ENCODE measurements around the gene RAB9A.
"Not testable (repeated sequence)": the region's sequence is repeated elsewhere in the genome, so short reads cannot be mapped to it uniquely, and the experiment has no call there.

RAB9A gene

DNA sequence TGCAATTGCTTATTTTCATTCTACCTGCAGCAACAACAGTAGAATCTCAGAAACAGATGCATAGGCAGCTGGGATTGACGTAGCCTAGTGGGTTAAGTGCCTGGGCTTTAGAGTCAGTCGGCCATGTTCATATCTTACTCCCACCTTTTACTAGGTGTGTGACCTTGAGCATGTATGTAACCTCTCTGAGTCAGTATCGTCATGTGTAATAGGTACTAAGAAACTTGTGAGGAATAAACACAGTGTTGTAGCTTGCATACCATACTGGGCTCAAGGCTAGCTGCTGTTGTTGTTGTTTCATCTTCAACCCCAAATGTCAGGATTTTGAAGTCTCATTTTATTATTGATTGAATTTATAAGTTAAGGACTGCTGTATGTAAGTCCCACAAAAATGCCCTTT lies 14.2 kb downstream of the RAB9A start:
- DNase-seq: no peak

DNA sequence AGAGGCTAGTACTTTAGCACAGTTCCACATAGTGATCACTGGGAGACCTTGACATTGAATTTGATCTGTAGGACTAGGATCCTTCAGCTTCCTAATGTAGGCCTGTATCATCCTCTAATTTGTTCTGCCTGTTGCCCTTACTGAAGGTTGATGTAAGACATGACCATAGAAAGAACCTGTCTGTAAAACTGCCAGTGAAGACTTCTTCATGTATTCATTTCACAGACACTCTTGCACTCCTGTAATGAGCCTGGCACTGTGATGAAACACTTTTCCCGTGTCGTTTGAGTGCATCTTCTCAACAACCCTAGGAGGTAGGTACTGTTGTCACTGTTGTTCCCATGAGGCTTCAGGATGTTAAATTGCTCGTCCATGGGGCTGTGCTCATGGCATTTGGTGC lies 14.7 kb downstream of the RAB9A start:
- no peak for DNase-seq

DNA sequence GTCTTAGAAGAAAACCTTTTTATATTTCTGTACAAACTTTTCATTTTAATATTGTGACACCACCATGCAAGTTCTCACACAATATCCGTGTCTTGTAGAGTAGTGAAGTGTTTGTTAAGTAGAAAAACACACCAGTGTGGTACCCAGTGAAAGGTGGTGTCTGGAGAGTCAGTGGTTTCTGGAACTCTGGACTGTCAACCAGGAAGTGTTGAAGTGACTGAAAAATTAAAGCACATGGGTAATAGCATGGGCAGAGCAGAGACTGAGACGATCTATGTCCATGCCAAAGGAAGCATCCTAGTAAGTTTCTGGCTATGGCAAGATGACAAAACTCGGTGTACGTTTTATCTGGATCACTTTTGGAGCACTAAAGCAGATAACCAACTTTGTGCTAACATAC lies 22.2 kb downstream of the RAB9A start:
- DNase-seq: no peak

DNA sequence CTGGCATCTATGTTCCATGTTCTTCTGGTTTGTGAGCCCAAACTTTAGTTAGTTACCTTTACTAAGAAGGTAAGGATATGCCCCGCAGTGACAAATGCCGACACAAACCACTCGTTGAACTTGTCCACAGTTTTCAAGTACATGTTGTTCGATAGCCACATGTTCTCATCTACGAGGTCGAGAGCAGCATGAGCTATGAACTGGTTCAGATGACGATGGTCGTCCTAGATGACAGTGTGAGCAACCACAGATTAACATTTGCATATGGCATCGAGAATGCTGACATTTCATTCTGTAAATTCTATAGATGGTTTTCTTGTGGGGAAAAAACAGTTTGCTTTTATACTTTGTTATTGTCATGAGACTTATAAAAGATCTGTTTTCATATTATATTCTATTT lies 27.5 kb downstream of the RAB9A start:
- DNase-seq: no peak

DNA sequence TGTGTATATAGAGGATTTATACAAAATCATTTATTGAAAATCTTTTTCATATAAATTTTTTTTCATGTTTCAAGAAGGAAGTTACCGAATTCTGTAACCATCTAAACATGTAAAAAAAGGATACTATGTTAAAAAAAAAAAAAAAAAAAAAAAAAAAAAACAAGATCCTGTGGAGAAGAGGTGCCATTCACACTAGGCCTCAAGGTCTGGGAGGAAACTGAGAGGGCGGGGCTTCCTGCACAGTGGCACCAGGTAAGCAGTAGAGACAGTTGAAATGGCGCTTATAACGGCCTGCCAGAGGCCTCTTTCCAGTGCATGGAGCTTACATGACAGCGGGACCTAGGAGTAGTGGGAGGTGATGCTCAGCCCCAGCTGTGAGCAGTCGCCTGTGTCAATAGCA lies 28.0 kb downstream of the RAB9A start:
- no peak for DNase-seq

DNA sequence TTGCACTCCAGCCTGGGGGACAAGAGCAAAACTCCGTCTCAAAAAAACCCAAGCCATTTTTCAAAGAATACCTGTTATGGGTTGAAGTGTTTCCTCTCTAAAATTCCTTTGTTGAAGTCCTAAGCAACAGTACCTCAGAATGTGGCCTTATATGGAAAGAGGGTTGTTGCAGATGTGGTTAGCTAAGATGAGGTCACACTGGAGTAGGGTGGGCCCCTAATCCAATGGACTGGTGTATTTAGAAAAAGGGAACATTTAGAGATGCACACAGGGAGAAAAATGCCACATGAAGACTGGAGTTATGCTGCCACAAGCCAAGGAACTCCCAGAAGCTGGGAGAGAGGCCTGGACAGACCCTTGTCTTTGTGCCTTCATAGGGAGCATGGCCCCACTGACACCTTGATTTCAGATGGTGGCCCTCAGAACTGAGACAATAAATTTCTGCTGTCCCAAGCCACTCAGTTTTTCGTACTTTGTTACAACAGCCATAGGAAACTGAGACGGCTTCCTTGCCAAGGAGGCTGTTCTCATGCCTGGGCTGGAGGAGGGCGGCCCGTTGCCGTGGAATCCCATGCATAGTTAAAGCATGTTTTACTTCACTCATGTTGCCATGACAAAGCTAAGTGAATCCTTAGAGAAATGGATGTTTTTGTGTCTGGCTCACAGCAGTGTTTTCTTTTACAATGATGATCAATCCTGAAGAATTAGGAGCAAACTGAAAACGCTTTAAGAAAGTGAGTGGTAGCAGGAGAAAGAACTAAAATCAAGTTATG lies 29.0 kb downstream of the RAB9A start:
- peak; percentile 15 for DNase-seq

DNA sequence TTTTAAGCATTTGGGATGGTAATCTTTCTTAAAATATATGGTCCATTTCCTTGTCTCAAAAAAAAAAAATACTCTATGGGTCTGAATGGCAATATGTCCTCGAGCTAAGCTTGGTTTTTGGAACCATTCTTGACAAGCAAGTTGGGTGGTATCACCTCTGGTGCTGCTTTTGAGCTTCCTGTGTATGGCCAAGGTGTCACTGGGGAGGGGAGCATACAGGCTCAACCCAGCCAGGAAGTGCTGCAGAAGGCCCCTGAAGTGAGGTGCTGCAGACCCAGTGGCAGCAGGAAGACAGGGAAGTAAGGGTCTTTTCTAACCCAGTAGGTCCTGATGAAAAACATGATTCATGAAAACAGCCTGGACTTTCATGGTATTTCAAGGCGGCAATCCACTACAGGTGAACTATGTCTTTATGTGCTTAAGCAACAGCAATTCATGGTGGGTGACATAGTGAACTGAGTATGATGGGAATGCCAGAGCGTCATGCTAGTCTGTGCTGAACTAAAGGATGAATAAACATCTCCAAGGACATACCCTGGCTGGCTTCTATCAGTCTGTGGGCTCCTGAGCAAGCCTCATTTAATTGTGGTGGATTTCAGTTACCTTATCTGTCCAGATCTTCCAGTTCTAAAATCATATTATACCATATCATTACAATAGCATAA lies 30.4 kb downstream of the RAB9A start:
- no peak for DNase-seq

DNA sequence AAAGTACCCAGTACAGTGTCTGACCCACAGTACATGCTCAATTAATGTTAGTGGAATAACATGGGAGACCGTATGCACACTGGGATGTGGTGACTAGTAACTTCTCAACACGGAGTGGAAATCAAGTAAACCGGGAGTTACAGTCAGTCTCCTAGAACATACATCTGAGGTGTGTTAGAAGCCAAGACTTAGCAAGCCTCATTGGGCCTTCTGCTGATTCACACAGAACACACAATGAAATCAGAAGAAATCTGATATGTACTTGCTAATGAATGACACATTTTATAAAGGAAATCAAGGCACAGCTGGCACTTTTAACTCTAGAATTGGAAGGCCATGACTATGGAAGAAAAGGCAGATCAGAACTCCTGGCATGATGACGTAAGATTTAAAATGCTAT lies 32.4 kb downstream of the RAB9A start:
- no peak for DNase-seq

DNA sequence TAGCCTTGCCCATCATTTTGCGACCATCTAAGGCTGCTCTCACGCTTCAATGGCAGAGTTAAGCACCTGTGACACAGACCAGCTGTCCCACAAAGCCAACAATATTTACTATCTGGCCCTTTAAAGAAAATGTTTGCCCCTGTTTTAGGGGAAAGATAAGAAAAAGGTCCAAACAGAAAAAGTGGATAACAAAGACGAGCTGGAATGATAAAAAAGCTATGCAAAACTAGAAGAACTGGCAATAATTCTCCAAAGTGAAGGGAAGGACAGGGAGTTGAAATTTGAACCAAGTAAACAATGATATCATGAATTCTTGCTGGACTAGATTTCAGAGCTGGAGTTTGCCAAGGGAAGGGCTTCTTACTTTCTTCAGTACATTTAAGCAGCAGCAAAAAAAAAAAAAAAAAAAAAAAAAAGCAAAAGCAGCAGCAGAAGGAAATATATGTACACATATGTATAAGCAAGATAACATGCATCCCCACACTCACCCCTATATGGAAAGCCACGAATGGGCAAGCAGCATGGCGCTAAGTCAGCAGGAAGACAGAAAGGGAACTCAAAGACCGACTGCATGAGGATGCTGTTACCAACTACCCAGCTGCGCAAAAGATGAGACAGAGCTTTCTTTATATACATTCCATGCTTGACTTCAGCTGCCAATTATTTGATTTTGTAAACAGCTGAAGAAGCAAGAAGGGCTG lies 33.0 kb downstream of the RAB9A start:
- DNase-seq: peak; percentile 54

DNA sequence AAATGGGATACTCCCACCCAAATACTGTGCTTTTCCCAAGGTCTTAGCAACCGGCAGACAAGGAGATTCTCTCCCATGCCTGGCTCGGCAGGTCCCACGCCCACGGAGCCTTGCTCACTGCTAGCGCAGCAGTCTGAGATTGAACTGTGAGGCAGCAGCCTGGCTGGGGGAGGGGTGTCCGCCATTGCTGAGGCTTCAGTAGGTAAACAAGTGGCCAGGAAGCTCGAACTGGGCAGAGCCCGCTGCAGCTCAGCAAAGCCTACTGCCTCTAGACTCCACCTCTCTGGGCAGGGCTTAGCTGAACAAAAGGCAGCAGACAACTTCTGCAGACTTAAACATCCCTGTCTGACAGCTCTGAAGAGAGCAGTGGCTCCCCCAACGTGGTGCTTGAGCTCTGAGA lies 36.0 kb downstream of the RAB9A start:
- not testable (repeated sequence) for DNase-seq

DNA sequence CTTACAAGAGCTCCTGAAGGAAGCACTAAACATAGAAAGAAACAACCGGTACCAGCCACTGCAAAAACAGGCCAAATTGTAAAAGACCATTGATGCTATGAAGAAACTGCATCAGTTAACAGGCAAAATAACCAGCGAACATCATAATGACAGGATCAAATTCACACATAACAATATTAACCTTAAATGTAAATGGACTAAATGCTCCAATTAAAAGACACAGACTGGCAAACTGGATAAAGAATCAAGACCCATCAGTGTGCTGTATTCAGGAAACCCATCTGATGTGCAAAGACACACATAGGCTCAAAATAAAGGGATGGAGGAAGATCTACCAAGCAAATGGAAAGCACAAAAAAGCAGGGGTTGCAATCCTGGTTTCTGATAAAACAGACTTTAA lies 37.7 kb downstream of the RAB9A start:
- DNase-seq: not testable (repeated sequence)

DNA sequence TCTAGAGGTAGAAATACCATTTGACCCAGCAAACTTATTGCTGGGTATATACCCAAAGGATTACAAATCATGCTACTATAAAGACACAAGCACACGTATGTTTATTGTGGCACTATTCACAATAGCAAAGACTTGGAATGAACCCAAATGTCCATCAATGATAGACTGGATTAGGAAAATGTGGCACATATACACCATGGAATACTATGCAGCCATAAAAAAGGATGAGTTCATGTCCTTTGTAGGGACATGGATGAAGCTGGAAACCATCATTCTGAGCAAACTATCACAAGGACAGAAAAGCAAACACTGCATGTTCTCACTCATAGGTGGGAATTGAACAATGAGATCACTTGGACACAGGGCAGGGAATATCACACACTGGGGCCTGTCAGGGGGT lies 41.6 kb downstream of the RAB9A start:
- DNase-seq: not testable (repeated sequence)

DNA sequence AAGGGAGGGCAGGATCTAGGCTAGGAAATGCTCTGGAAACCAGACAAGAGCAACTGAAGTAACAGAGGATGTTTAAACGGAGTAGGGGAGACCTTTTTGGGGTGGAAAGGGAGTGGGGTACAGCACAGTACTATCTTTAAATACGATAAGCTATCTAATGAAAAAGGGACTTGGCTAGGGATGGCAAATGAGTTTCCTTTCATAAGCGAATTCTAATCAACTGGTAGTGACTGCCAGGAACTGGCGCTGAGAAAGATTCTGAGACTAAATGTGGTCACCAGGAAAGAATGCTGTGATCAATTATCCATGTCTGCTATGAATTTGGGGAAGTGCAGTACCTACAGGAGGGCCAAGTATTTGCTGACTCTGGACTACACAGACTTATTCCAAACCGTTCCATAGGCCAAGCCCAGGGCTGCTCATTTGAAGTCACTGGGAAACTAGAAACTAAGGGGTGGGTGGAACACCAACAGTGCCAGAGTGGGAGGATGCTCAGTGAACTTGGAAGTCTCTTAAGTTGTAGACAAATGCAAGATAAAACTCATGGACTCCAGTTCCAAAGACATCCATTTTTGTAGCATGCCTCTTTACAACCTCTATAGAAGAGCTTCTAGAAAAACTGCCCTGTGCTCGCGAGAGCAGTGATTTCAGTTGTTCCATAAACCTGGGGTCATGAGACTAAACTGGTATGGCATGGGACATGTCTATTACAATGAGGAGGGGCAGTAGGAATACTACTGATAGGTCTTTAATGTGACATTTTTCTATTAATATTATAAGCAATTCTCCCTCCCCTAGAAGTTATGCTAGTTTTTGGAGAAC lies 43.5 kb downstream of the RAB9A start:
- DNase-seq: no peak

DNA sequence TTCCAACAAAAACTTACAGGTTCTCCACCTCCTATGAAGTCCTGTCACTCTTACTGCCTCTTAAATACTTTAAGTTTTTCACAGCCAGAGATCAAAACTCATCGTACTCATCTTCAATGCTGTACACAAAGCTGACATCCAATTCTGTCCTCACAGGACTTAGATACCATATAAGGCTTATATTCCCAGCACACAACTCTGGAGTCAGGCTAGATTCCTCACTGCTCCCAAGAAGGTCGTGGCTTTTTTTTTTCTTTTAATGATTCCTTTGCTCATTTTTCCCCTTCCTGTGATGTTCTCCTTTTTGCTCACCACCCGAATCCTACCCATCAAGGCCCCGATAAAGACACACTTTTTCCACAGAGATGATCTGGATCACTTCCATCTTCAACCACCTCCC lies 44.6 kb downstream of the RAB9A start:
- no peak for DNase-seq

DNA sequence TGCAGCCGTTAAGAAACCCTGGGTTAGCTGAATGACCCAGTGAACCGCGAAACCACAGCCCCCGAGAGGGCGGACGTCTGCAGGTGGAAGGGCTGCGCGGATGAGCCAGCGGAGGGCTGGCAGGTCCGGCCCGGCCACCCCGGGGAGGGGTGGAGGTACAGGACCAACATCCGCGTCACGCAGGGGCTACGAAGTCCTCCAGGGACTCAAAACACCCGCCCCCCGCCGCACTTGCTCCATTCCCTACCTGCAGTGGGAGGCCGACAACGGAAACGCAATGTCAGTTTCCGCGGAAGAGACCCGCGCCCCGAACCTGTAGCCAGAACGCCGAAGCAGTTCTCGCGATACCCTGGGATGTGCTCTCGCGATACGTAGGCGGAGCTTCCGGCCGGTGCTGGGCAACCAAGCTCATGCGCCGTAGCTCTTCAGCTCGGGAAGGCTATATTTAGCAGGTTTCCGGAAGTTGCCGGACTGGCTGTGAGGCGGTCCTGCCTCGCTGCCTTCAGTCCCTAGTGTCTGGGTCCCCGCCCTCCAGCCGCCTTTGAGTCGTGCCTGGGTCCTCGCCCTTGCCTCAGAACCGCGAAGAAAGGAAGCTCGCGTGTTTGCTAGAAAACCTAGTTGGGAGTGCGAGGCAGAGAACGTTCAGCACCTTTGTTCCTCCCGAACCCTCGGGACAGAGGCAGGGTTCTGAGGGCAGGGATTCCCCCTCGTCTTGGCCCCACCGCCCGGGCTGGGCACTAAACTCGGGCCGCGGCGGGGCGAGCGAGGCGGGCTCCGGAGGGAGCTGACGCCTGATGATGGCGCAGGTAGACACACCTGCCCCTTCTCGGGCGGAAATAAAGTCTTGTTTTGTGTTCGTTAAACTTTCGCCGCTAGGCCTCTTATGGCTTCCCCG lies 45.6 kb downstream of the RAB9A start, which contains the start of the genes OFD1 and TRAPPC2:
Gene OFD1, plus strand, starts transcription at position 471 of the 895 bp plus-strand sequence. Its CDS starts 324 bp downstream, at position 795.
Gene TRAPPC2, minus strand, starts transcription at position 343 of the 895 bp plus-strand sequence. CDS start 14,657 bp downstream, outside the sequence.
- DNase-seq: peak; percentile 96

DNA sequence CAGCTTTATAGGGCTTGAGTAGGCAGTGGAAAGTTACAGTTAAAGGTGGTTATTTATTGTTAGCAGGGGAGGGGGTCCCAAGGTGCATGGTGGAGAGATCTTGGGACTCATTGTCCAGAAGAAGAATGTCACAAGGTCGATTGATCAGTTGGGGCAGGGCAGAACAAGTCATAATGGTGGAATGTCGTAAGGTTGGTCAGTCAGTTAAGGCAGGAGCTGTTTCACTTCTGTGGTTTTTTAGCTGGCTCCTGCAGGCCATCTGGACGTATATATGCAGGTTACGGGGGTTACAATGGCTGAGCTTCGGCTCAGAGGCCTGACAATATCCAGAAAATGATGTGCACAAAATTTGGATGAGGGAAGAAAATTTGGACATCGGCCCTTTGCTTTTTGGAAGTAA lies 52.8 kb downstream of the RAB9A start:
- no peak for DNase-seq

DNA sequence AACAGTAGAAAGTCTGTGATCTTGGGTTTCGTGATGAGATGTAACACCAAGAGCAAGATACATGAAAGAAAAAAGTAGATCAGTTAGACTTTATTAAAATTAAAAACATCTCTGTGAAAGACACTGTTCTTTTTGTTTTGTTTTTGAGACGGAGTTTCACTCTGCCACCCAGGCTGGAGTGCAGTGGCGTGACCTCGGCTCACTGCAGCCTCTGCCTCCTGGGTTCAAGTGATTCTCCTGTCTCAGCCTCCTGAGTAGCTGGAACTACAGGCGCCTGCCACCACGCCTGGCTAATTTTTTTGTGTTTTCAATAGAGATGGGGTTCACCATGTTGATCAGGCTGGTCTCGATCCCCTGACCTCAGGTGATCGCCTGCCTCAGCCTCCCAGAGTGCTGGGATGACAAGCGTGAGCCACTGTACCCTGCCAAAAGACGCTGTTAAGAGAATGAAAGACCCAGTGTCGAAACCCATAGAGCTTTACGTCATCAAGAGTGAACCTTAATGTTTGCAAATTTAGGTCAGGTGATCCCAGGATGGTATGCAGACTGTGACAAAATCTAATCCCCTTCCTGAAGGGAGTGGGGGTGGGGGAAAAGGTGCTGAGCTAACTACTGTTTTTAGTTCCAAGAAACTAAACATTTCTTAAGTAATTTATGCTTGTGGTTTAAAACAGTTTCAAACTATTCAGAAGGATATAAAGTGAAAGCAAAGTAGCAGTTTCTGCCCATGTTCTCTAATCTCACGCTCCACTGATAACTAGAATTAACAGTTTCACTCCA lies 53.7 kb downstream of the RAB9A start:
- no peak for DNase-seq

DNA sequence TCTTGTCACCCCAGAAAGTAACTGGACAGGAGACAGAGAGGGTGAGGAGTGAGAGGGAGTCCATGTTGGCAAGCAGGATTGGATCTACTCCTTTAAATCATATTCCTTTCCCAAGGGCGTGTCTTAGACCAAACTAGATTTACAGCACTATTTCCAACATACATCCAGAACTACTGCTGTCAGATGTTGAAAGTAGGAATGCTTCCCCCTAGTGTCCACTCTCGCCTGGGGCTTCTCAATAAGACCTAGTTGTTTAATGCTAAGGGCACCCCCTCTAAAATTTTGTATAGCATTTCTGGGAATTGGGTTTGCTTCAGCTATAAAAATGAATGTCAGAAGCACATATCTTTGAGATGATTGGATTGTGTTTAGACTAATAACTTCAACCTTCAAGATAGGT lies 58.9 kb downstream of the RAB9A start:
- no peak for DNase-seq

DNA sequence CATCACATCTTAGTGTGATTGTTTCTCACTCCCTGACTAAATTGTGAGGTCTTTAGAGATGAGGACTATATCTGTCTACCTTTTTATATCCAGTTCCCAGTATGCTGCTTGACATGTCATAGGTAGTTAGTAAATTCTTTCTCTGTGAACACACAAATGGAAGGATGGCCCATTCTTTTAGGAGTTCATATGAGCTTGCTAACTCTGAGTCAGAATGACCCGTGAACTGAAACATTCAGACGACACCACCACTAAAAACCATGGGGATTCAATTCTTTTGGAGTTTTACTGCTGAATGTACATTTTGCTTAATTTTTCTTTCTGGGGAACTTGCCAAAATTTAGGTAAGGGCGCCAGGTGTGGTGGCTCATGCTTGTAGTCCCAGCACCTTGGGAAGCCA lies 59.6 kb downstream of the RAB9A start:
- DNase-seq: no peak

DNA sequence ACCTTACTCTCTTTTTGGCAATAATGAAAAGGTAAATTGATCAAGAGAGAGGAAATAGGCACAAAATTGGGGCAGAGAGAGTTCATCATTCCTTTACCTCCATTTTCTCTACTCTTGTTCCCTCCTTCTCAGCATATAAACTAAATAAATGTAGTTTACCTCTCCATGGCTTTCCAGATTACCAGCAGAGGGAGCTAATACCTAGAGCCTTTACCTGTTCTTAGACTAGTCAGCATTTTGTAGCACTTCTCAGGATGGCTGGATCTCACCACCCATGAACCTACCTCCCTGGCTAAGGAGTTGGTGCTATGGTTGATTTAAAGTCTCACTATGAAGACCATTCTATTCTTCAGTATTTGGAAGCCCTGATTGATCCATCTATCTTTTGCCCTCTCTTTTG lies 61.3 kb downstream of the RAB9A start:
- DNase-seq: no peak

DNA sequence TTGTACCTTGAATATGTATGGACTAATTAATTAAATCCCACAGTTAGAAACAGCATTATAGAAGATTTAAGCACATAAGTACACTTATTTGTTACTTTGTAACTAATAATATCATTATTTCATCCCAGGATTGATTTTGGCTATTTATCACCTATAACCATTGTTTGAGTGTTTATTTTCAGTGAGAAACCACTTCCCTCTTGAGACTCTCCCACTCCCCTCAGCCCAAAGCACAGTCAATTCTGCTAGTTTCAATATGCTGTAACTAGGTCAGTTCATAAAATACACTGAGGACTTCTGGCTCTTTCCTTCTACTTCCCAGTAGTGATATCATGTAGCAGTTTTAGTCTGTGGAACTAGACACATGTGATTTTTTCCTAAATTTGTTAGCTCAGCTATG lies 61.9 kb downstream of the RAB9A start:
- DNase-seq: no peak

All from eye (tissue), 1 donor.